Cerebellar cortex (tissue), 1 donor: ENCODE measurements around the gene FMN1.

Source experiments
- DNase-seq: peaks from one replicate; pipeline ENCODE4 v3.0.0-alpha.2; 2015; ENCODE audit warnings: low spot score

Gene FMN1

DNA sequence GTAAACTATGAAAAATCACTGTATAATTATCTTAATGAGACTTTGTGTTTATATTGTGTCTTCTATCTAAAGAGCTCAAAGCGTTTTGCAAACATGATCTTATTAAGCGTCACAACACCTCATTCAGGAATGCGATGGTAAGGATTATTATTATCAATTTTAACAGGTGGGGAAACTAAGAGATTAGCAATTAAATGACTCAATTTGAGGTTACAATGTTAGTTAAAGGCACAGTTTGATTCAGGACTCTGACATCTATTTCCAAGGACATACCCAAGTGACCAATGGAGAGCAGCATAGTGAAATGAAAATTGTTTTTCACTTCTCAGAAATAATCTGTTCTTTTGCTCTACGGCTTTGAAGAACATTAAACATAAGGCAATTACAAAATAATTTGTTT, 74.6 kb downstream of the FMN1 start:
- no peak for DNase-seq

GRCh38 chr15:33119273-33119672, 75.2 kb downstream of the FMN1 start:
- no peak for DNase-seq

DNA sequence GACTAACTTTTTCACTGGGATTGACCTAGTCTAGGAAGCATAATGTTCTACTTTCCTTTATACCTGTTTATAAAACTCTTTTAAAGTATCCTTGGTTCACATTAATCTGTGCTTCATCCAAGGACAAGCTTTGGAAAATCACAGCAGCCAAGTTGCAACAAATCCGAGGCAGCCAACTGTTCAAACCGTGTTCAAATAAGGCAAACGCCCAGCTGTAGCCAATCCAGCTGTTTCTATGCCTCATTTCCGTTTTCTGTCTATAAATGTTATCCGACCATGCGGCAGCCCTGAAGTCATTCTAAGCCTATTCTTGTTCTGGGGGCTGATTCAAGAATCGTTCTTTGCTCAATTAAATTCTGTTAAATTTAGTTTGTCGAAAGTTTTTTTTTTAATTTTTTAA, 78.3 kb downstream of the FMN1 start:
- DNase-seq = no peak

GRCh38 chr15:33115191-33115861, 79.2 kb downstream of the FMN1 start:
- DNase-seq = no peak

- DNase-seq = no peak
These were observed 80.2 kb downstream of the FMN1 start for GRCh38 chr15:33114374-33114717.

DNA sequence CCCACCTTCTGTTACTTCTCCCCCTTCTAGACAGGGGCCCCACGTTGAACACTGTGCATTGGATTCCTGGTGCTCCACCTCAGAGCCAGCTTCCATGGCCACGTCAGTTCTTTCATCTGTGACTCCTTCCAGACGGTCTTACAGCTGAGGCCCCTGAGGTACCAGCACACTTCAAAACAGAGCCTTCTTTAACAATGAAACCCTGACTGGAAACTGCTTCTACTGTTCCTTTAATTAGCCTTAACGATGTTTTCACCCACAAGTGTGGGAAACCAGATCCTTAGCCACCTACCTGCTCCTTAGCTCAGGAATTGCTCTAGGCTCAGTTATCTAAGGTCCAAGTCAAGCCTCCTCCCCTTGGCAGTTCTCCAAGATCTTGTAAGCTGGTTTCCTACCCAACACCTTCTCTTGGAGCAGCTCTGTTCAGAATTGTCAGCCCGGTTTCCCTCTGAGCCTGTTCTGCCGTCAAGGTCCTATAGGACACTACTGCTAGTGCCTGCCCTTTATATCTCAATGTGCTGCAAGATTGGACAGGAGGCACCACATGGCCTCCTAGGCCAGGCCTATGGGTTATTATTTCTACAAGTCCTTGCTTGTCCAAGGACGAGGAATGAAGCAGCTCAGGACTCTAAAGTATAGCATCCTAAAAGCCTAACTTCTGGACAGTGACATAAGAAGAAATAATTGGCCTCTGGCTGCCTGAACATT, 80.7 kb downstream of the FMN1 start:
- no peak for DNase-seq

- no peak for DNase-seq
These were observed 81.9 kb downstream of the FMN1 start for GRCh38 chr15:33112541-33113105.

DNA sequence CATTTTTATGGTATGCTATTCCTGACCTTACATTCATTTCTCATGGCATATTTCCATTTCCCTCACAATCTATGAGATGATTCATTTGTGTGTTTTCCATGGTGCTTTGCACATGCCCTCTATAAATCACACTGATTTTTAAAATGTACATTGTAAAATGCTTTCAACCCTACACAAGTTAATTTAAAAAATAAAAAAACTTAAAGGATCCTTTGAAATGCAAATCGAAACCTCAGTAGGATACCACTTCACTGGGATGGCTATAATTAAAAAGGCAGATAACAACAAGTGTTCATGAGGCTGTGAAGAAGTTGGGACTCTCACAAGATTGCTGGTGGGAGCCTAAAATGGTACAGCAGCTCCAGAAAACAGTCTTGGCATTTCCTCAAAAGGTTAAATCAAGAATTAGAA, 83.5 kb downstream of the FMN1 start:
- no peak for DNase-seq

DNA sequence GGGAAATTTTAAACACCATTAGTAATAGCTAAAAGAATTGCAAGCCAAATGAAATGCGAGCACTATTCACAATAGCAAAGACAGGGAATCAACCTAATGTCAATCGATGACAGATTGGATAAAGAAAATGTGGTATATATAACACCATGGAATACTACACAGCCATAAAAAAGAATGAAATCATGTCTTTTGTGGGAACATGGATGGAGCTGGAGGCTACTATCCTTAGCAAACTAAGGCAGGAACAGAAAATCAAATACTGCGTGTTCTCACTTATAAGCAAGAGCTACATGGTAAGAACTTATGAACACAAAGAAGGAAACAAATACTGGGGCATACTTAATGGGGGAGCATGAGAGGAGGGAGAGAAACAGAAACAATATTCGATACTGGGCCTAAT, 85.2 kb downstream of the FMN1 start:
- DNase-seq = no peak

DNA sequence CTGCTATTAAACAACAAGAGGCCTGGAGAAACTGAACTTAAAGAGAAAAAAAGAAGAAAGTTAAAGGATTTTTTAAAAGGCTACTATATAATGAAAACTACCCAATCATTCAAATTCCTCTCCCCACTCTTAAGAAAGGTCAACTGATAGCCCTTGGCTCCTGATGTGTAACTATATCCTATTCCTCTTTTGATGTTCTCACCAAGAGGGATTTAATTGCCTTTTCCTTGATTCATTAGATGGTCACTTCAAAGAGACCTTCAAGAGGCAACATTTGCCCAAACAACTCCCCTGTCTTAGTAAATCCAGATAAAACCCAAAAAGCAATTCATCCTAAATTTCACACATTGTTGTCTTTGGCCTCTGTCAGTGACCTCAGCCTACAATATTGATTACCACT, 86.0 kb downstream of the FMN1 start:
- no peak for DNase-seq

DNA sequence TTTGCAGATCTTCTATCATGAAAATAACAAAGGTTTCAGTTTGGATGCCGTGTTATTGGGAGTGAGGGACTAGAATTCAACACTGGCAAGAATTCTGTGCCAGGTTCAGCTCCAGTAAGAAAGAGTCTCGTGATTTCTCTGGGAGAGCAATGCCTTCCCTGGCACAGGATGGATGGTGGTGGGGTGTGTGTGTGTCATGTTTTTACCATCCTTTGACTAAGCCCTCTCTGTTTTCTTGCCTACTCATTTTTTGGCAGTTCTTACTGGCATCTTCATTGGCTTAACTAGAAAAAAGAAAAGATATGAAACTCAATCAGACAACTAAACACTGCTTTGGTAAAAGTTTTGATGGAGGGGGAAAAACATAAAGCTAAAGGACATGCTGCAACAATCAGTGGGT, 86.6 kb downstream of the FMN1 start:
- DNase-seq = no peak

GRCh38 chr15:33104212-33104611, 90.3 kb downstream of the FMN1 start:
- DNase-seq = no peak

DNA sequence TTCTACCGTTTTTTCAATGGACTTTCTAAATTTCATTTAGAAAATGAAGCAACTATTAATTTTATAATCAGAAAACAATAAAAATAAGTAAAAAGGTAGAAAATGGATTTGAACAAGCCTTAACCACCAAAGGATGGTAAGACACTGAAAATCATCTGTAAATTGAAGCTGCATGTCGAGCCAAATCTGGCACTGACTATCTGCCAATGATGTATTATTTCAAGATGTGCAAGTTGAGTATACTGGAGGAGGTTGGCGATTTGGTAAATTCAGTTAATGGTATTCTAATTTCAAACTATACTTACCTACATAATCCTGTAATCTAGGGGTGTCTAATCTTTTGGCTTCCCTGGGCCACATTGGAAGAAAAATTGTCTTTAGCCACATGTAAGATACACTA, 93.5 kb downstream of the FMN1 start:
- DNase-seq = no peak

DNA sequence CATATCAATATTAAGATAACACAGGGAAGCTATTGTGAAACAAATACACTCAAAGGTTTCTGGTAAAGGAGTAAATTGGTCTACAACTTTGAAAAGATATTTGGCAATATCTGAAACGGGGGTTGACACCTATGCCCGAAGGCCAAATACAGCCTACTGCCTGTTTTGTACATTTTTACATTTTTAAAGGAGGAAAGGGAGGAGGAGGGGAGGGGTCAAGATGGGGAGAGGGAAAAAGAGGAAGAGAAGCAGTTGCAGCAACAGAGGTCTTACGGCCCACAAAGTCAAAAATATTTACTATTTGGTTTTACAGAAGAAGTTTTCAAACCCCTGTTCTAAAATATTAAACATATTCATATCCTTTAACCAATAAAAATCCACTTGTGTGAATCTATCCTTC, 94.2 kb downstream of the FMN1 start:
- no peak for DNase-seq

- no peak for DNase-seq
These were observed 94.8 kb downstream of the FMN1 start for GRCh38 chr15:33099739-33100138.

GRCh38 chr15:33099213-33099612, 95.3 kb downstream of the FMN1 start:
- no peak for DNase-seq

DNA sequence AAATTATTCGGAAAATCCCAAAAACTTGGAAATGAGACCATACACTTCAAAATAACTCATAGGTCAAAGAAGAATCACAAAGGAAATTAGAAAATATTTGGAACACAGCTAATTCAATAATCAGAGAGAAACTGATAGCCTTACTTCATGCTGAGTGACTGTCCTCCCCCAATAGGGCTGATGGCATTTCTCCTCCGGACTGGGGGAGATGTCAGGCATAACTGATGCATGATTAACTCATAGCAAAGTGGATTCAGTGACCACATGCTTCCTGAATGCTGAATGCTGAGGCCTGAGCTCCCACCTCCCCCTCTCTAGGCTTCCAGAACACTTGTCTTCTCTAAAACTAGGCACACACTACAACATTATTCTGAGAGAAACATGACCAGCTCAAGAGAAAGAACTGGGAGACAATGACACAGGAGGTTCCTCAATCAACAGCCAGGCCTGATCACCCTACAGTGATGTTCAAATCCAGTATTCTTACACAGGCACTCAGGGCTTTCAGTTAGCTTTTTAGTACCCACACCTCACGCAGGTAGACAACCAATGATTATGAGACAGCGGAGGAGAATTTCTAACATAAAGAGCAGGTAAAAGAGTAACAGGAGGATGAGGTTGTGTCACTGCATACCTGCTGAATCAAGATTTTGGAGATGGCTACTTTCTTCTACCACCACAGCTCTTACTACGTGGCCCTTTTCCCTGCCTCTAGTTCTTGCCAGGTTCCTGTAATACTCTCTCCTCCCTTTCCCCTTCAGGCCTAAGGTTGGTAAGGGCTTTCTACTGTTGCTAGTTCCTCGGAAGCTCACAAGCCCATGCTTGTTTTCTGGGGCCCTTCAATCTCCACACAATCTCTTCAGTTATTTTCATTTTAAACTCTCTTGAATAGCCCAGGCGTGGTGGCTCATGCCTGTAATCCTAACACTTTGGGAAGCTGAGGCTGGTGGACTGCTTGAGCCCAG, 96.1 kb downstream of the FMN1 start:
- DNase-seq = no peak

- DNase-seq = no peak
These were observed 98.4 kb downstream of the FMN1 start for GRCh38 chr15:33096134-33096533.

- no peak for DNase-seq
These were observed 98.9 kb downstream of the FMN1 start for GRCh38 chr15:33095641-33096040.

- DNase-seq = no peak
These were observed 100.2 kb downstream of the FMN1 start for GRCh38 chr15:33094336-33094735.

DNA sequence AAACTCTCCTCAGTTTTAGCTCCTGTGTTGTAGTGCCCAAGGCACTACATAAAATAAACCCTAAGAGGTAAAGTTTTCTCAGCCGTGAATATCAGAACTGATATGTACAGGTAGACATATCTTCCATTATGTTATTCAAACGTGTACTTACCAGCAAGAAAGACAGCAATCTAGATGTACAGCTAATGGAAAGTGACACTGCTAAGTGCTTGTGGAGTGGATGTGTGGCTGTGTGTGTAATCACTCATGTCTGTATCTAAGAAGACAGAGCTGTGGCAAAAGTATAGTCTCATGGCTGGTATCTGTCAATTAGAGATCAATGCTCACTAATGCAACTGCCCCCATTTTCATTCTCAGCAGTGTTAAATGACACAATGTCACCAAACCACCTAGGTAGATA, 101.3 kb downstream of the FMN1 start:
- DNase-seq = no peak

- DNase-seq = no peak
These were observed 102.4 kb downstream of the FMN1 start for GRCh38 chr15:33091983-33092693.
